NB4 (cell line): Measurements from ENCODE around the gene SMTN.

Experiments used
- POLR2A ChIP-seq: IDR thresholded peaks from 2 replicates; pipeline ENCODE4 v1.6.1; 2011; ENCODE audit warnings: mild to moderate bottlenecking; ENCODE audit not compliant: insufficient read length; ENCODE audit errors: extremely low read depth
- TF ChIP-seq, protein P1 (sequence below): IDR thresholded peaks from one replicate; pipeline ENCODE4 v1.5.1; 2012; ENCODE audit warnings: low read depth, low read length
- TF ChIP-seq, protein P2 (sequence below): IDR thresholded peaks from 2 replicates; pipeline ENCODE4 v1.6.1; 2011; ENCODE audit warnings: low read depth, low read length

DNA sequence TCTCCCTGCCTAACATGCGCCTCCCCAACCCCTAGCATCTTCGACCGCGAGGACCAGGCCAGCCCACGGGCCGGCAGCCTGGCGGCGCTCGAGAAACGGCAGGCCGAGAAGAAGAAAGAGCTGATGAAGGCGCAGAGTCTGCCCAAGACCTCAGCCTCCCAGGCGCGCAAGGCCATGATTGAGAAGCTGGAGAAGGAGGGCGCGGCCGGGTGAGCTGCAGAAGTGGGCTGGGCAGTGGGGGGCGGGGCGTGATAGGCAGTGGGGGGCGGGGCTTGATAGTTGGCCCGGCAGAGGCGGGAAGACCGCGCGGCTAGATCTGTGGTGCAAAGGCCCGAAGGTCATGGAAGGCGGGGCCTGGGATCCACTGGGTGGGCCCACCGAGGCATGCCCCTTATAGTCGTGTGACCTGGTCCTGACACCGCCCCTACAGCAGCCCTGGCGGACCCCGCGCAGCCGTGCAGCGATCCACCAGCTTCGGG is 17.6 kb downstream of the SMTN start:
- TF ChIP-seq POLR2A: no peak
- TF ChIP-seq, protein P1, sequence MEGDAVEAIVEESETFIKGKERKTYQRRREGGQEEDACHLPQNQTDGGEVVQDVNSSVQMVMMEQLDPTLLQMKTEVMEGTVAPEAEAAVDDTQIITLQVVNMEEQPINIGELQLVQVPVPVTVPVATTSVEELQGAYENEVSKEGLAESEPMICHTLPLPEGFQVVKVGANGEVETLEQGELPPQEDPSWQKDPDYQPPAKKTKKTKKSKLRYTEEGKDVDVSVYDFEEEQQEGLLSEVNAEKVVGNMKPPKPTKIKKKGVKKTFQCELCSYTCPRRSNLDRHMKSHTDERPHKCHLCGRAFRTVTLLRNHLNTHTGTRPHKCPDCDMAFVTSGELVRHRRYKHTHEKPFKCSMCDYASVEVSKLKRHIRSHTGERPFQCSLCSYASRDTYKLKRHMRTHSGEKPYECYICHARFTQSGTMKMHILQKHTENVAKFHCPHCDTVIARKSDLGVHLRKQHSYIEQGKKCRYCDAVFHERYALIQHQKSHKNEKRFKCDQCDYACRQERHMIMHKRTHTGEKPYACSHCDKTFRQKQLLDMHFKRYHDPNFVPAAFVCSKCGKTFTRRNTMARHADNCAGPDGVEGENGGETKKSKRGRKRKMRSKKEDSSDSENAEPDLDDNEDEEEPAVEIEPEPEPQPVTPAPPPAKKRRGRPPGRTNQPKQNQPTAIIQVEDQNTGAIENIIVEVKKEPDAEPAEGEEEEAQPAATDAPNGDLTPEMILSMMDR: no peak
- TF ChIP-seq, protein P2, sequence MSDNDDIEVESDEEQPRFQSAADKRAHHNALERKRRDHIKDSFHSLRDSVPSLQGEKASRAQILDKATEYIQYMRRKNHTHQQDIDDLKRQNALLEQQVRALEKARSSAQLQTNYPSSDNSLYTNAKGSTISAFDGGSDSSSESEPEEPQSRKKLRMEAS: no peak
